T-helper 9 cell (primary cell): Measurements from ENCODE around the gene SRRM3.
"Not testable (repeated sequence)": the region's sequence is repeated elsewhere in the genome, so short reads cannot be mapped to it uniquely, and the experiment has no call there.

ENCODE experiments used
- DNase-seq: peaks from one replicate; pipeline ENCODE4 v3.0.0-alpha.2; 2020

The SRRM3 gene

DNA sequence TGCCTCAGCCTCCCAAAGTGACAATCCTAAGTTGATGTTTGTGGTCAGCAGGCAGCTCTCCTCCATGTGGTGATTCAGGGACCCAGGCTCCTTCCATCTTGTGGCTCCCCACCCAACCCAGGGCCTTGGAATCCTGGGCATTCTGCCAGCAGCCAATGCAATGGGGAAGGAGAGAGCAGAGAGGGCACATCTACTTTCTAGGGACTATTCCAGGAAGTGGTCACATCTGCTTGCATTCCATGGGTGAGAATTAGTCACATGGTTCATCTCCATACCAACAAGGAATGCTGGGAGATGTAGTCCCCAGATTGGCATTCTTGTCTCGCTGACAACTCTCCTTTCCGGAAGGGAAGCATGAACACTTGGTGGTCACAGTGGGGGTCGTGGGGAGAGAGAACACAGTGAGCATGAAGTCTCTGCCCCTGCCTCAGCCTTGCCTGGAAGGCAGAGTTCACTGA is 9.9 kb upstream of the SRRM3 start:
- DNase-seq, result no peak

DNA sequence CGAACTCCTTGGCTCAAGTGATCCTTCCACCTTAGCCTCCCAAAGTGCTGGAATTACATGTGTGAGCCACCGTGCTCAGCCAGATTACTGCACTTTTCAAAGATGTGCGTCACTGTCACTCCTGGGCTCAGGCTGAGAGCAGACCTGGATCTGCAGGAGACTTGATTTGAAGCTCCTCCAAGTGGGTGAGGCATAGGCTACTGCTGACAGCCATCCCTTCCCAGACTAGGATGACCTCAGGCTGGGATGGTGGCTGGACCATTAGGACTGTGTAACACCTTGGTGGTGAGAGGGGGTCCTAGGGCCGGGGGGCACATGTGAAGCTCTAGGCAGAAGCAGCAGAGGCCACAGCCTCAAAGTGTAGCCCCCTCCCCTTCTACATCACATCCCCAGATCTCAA is 8.2 kb upstream of the SRRM3 start:
- no peak for DNase-seq

DNA sequence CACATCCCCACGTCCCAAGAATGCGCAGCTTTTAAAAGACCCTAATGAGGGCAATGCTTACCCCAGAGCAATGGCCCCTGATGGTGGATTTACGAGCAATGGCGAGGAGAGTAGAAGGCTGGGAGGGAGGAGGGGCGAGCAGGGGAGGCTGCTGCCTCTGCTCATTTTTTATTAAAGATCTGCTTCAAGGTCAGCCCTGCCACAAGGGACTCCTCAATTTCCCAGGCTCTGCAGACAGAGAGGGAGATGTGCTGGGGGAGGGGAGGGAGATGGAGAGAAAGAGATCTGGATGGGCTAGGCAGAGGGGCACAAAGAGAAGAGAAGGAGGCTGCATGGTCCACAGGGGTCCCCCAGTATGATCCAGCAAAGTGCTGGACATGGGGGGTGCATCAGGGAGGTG is 7.8 kb upstream of the SRRM3 start:
- DNase-seq, result no peak

GRCh38 chr7:76196786-76197185 is 4.9 kb upstream of the SRRM3 start:
- no peak for DNase-seq

DNA sequence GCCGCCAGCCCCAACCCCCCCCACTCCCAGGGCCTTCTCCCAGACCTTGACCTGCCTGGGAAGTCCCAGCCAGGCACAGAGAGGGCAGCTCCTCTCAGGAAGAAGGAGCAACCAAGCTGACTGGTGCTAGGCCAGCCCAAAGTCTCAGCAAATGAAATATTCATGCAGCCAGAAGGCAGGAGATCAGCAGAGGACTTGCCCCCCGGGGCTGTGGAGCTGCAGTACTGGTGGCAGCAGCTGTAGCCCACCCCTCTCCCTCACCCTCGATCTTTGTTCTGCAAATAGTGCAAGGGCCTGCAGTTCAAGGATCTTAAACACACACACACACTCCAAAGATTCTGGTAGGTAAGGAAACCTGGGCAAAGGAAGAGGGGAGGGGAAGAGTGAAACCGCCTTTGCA is 3.5 kb upstream of the SRRM3 start:
- no peak for DNase-seq

- no peak for DNase-seq
Observed at GRCh38 chr7:76202666-76203030, 952 bp downstream of the SRRM3 start.

DNA sequence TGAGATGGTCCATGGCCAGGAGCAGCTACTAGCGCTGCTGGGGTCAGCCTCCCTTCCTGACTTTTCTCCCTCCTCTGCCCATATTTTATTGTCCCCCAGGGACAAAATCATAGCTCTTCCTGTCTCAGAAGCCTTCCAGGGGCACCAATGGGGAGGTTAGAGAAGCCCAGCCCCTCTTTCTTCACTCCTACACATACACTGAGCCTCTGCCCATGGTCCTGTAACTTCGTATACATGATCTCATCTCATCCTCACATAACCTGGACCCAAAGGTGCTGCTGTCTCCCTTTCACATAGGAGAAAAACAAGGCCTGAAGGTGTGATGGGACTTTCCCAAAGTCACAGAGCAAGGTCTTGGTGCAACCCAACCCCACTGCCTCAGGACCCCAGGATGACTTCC is 2.5 kb downstream of the SRRM3 start:
- no peak for DNase-seq

- no peak for DNase-seq
Observed at GRCh38 chr7:76206633-76207032, 4.9 kb downstream of the SRRM3 start.

- DNase-seq, result no peak
Observed at GRCh38 chr7:76209310-76209709, 7.6 kb downstream of the SRRM3 start.

DNA sequence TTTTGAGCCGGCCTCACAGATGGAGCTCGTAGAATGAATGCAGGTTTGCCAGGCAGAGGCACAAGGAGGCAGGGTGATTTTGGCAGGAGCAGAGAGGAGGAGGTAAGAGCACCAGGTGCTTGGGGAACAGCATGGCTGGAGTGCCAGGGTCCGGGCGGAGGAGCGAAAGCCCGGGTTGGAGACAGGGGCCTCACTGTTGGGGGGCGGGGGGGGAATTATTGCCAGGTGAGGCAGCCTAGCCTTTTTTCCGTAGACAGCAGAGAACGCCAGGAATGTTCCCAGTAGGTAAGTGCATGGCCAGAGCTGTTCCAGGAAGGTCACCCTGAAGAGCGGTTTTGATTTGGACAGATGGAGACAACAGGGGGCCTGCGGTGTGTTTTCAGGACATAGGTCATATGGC is 9.5 kb downstream of the SRRM3 start:
- no peak for DNase-seq

DNA sequence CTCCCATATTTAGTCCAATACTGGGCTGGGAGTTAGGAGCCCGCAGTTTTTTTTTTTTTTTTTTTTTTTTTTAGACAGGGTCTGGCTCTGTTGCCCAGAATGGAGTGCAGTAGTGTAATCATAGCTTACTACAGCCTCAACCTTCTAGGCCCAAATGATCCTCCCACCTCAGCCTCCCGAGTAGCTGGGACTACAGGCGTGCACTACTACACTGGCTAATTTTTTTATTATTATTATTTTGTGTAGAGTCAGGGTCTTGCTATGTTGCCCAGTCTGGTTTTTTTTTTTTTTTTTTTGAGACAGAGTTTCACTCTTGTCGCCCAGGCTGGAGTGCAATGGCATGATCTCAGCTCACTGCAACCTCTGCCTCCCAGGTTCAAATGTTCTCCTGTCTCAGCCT is 13.7 kb downstream of the SRRM3 start:
- not testable (repeated sequence) for DNase-seq

DNA sequence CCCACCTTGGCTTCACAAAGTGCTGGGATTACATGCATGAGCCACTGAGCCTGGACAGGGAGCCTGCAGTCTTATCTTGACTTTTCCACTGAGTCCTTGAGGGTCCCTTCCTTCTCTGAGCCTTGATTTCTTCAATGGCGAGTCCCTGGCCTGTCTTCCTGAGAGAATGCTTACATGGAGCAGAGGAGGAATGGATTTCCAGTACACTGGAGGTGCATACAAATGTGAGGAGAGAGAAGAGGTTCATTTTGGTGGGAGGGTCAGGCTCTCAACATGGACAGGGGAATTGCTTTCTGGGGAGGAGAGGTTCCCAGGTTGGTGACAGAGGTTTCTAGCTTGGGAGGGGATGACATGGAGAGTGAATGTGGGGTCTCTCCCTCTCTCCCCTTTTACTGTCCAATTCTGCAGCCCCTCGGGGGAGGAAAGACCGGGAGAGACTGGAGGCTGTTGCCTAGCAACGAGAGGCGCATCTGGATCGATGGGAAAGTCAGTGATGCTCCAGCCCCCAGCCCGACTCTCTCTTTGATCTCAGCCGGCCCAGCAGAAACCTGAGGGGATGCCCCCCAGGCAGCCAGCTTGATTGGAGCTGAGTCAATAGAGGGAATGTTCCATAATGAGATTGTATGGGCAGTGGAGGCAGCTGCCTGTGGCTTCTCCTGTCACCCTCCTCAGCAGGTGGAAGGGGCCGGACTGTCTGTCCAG is 14.8 kb downstream of the SRRM3 start:
- no peak for DNase-seq

GRCh38 chr7:76217942-76218566 is 16.4 kb downstream of the SRRM3 start:
- no peak for DNase-seq

GRCh38 chr7:76220185-76221057 is 18.7 kb downstream of the SRRM3 start:
- no peak for DNase-seq

DNA sequence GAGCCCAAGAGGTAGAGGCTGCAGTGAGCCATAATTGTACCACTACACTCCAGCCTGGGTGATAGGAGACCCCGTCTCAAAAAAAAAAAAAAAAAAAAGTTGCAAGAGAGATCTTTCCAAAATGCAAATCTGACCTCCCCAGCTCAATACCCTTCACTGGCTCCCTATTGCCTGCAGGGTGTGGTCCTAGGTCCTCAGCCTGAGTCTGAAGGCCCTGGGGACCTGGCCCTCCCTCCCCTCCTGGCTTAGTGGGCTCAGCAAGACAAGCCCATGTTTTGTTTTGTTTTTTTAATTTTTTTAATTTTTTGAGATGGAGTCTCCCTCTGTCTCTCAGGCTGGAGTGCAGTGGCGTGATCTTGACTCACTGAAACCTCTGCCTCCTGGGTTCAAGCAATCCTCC is 20.6 kb downstream of the SRRM3 start:
- DNase-seq, result no peak

DNA sequence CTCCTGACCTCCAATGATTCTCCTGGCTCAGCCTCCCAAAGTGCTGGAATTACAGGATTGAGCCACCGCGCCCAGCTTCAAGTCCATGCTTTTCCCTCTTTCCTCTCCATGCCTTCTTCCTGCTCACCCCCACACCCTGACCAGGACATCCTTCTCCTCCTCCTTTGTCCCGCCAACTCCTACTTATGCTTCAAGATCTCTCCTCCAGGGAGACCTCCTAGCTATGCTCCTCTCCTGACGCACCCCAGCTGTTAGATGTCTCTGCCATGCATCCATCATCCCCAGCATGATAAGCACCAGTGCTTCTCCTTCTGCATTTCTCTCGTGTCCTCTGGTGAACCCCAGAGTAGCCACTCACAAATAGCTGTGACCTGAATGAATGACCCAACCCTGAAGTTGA is 21.1 kb downstream of the SRRM3 start:
- DNase-seq, result no peak

DNA sequence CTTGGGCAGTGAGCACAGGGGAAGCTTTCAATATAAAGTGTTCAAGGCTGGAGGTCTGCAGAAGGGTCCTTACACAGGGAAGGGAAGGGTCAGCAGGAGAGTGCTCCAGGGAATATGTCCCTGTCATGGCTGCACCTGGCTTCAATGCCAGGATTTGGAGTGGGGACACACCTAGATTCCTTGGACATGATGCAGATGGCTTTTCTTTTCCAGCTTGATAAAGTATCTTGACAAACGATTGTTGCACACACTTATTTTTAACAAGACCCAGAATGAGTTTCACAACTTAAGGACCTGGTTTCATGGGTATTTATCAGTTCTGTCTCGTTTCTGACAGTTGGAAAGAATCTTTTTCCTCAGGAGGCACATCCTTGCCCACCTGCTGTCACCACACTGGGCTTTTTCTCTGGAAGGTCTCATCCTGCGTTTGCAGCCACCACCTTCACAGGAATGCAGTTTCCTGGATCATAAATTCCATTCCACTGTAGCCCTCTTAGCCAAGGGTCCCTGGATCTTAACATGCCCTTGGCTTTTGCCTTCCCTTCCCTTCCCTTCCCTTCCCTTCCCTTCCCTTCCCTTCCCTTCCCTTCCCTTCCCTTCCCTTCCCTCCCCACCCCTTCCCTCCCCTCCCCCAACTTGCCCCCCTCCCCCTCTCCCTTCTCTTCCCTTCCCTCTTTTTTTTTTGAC is 21.7 kb downstream of the SRRM3 start:
- DNase-seq, result no peak

GRCh38 chr7:76224695-76225094 is 23.0 kb downstream of the SRRM3 start:
- DNase-seq, result no peak

- DNase-seq, result no peak
Observed at GRCh38 chr7:76225379-76225778, 23.7 kb downstream of the SRRM3 start.

- no peak for DNase-seq
Observed at GRCh38 chr7:76225951-76226350, 24.3 kb downstream of the SRRM3 start.

GRCh38 chr7:76226878-76227423 is 25.3 kb downstream of the SRRM3 start:
- DNase-seq, result not testable (repeated sequence)

DNA sequence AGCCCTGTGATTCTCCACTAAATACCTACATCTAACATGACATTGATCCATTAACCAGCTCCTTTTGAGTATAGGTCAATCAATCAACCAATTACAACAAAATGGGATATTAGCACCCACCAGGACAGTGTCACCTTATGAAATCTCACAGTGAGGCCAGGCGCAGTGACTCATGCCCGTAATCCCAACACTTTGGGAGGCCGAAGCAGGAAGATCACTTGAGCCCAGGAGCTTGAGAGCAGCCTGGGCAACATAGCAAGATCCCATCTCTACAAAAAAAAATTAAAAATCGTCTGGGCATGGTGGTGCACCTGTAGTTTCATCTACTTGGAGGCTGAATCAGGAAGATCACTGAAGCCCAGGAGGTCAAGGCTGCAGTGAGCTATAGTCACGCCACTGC is 28.5 kb downstream of the SRRM3 start:
- DNase-seq, result no peak

DNA sequence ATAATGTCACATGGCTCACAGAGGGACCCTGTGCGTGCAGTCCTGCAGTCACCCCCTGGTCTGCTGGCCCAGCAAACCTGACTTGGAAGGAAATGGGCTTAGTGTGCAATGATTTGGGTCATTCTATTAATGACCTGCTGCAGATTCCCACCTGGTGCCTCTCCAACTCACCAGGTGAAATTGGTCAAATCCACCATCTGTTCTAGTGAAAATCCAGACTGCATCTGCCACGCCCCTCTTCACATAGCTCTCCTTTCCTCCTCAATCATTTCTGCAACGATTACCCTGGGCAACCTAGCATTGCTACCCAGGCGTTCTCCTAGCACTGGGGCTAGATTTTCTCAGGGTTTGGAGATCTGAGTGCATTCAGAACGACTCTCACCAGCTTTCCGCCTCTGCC is 29.4 kb downstream of the SRRM3 start:
- DNase-seq, result no peak
